NCI-H2029 (cell line): ENCODE data around the gene DCLK1.
A peak's percentile ranks its signal among the peaks of the same experiment; 100 is the strongest.

Experiments
- DNase-seq: peaks from one replicate; lab custom pipeline; 2025; lab: John Stamatoyannopoulos, UW

The DCLK1 gene

DNA sequence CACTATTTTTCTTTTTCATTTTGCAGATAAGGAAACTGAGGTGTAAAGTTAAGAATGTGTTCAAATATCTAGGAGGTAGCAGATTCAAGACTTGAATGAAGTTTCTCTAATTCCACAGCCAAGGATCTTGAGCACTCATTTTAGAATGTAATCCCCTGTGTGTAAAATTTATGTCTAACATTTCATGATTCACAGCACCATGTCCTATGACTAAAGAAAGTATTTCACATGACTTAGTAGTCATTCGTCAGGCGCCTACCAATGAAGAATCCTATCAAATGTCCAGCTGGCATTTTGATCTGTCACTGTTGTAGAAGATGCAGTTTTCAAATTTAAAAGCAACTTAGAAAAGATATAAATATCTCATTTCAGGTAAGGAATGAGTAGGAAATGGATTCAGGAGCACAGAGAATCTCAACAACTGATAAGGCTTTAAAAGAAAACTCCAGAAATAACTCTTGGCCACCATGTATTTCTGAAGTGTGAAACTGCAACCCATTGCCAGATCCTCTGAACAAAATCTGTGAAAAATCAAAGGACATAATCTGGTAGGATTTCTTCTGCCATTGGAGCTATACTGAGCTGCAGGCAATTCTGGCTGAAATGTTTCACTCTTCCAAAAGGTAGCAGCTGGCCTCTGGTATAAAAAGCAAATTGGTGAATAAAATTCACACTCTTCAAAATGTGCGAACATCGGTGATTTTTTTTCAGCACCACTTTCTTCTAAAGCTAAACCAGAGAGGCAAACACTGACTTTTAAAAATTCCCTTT lies 92.2 kb downstream of the DCLK1 start:
- DNase-seq, result no peak

DNA sequence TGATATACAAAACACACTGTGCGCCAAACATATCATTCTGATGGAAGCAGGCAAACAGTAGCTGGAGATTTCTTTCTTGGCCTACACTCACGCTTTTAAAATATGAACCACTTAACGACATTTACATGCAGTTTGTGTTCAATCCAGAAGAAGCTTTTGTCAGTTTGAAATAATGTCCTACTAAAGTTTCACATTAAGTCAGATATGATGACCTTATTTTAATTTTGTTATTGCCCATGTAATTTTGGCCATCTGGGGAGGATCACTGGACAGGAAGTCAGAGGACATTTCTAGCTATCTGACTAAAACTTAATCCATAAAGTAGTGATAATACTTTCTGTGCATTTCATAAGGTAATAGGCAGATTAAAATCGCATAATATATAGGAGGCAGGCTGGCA lies 98.1 kb downstream of the DCLK1 start:
- DNase-seq, result no peak

DNA sequence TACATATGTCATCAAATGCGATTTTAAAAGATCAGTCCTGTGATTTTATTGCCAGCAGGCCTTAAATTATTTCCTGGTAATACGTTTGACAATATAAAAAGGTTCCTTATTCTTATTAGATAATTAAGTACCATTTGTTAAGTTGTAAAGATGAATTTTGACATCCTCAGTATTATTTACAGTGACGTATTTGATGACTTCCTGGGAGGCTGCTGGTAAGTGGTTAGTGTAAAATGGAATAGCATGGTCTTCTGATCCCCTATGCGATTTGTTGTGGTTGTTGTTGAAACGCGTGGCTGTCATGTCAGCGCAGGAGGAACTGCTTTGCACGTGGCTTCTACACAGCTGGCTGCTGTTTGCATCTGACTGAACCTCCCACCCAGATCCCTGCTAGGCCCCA lies 99.7 kb downstream of the DCLK1 start:
- no peak for DNase-seq

DNA sequence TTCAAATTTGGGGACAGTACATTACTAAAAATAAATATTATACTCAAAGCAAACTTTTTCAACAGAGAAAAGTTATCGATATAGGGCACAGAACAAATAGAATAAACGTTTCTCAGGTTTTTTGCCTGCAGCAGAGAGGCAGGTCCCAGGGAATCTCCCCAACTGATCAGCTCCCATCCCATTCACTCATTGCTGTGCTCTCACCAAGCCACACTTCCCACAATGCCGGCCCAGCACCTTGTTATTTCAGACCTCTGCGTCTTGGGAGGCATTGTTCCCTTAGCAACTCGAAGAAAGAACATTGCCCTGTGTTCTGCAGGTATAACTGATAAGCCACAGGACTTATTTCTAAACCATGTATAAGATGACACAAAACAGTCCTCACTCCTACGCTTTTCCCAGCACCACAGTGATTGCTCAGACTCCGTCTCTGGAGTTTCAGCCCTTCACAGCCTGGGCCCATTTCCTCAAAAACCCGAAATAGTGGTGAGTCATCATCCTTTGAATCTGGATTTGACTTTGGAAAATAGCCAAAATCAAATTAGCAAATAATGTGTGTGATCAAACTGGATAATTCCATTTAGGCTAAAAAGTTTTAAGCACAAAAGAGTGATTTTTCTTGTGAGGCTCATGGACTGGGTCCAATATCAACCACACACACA lies 100.4 kb downstream of the DCLK1 start:
- no peak for DNase-seq

GRCh38 chr13:36029166-36029565 lies 102.0 kb downstream of the DCLK1 start:
- DNase-seq, result peak; percentile 43

DNA sequence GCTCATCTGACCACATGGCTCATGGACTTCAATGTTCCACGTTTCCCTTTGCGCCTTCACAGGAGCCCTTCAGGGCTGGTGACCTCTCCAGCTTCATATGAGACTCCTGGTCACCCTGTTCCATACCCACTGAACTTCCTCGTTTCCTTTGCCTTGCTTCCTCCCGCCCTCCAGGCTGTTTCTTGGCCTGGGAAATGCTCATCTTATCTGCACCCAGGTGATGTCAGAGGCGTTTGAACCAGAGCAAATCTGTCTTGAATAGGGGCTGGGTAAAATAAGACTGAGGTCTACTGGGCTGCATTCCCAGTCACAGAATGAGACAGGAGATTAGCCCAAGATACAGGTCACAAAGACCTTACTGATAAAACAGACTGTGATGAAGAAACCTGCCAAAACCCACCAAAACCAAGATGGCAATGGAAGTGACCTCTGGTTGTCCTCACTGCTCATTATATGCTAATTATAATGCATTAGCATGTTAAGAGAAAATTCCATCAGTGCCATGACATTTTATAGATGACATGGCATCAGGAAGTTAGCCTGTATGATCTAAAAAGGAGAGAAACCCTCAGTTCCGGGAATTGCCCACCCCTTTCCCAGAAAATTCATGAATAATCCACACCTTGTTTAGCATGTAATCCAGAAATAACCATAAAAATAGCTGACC lies 102.7 kb downstream of the DCLK1 start:
- DNase-seq, result no peak

DNA sequence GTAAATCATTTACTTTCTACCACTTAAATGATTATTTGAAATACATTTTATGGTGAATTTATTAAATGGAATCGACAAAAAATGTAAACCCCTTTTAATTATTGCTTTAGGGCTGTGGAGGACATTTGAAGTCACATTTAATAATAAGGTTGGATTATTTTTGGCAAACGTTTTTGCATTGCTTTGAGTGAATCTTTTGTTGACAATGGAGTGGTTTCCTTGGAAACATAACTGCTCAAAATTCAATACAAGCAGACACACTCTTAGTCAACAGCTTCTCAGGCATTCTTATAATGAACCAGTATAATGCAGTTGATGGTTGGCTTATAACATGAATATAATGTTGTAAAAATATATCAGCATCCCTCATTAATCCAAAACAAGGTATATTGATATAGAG lies 104.7 kb downstream of the DCLK1 start:
- no peak for DNase-seq

DNA sequence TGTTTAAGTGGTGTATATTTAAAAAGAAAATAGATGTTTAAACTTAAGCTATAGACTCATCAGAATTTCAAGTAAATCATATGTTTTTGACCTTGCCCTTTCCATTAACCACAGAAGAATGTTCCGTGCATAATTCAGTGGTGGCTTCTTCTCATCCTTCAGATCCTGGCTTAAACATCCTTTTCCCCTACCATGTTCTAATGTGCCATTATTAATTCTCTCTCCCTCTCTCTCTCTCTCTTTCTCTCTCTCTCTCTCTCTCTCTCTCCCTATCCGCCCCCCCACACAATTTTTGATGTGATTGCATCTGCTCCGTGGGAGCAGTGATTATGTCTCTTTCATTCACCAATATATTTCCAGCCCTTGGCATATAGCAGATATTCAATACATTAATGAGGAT lies 116.4 kb downstream of the DCLK1 start:
- no peak for DNase-seq

- no peak for DNase-seq
Measured at GRCh38 chr13:36006894-36007675, 124.1 kb downstream of the DCLK1 start.

- DNase-seq, result peak; percentile 41
Measured at GRCh38 chr13:36006347-36006746, 124.8 kb downstream of the DCLK1 start.

- DNase-seq, result no peak
Measured at GRCh38 chr13:36001561-36001960, 129.6 kb downstream of the DCLK1 start.

GRCh38 chr13:36000028-36000427 lies 131.2 kb downstream of the DCLK1 start:
- DNase-seq, result no peak

DNA sequence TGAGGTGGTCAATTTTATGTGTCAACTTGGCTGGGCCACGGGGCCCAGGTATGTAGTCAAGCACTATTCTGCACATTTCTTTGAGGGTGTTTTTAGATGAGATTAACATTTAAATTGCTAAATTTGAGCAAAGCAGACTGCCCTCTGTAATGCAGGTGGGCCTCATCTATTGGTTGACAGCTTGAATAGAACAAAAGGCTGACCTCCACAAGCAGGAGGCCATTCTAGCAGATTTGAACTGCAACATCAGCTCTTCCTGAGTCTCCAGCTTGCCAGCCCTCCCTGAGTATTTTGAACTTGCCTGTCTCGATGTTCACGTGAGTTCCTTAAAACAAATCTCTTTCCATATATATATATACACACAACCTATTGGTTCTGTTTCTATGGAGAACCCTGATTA lies 134.8 kb downstream of the DCLK1 start:
- DNase-seq, result no peak

DNA sequence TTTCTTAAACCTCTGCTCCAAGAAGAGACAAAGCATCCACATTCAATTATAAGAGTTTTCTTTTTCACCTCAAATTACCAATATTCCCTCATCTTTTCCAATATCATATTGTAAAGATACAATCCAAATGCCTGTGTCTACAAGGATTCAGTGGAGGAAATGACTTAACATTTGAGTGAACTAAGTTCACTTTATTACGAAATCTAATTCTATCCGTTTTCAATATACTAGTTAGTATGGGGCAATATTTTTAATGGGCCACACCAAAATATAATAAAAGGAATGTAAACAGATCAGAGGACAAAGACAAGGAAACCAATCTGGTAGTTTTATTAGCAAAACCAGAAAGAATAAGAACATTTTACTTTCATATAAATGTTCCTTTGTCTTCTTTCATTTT lies 136.0 kb downstream of the DCLK1 start:
- no peak for DNase-seq

DNA sequence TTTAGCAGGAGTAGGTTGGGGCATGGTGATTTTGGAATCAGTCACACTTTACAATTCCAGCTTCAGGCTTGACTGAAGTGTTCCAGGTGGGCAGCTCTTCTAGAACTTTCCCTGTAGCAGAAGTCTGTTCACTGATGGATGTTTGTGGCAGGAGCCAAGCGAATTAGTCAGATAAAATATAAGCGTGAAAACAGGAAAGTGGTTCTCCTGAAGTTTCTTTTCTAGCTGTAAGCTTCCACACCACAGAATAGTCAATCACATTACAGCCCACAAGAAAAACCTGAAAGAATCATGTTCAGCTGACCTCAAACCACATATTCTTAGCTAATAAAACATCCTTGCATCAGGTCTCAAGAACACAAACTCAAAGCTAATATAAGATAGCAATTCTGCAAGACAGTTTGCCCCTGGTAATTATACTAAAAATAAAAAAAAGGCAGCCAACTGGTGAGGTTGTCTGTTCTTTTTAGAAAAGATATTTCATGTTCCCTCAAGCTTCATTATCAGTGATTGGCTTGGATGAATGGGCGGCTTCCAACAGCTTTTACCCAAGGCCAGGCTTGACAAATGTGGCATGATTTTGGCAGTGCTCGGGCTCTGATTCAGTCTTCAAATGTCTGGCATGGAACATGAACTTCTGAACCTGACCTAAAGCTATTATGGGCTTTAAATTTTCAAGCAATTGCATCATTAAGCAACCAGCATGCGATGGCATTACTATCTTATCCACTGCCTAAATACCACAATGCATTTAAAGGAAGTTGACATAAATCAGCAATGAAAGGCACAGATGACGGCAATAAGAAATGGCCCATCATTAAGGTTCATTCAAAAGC lies 136.8 kb downstream of the DCLK1 start:
- no peak for DNase-seq

DNA sequence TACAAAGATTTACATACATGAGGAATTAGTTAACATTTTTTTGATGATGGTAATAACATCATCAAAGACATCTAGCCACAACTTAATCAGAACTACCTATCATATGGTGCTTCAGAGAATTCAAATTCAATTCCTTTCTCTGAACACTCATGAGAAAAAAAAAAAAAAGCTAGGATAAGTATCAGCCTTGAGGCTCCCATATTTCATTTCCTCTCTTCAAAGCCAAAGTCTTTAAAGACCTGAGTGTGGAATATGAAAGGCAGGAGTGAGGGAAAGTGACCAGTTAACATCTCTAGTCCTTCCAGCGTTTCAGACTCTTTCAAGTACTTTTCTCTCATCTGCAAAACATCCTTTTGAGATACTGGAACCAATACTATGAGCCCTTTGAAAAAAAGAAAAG lies 137.5 kb downstream of the DCLK1 start:
- no peak for DNase-seq

DNA sequence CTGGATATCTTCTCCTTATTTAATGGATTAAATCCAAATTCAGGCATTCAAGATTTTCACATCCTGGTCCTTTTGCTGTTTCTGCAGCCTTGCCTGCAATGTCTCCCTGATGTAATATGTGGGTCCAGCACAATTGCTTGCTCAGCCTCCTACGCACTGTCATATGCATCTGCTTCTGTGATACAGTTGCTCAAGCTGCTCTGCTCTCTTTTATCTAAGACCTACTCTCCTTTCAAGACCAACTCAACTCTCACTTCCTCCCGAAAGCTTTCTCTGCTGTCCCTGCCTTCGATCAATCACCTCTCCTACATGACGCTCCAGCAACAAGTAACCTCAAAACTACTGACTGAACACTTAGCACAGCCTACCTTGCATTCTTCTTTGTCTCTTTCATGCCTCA lies 138.2 kb downstream of the DCLK1 start:
- no peak for DNase-seq

- no peak for DNase-seq
Measured at GRCh38 chr13:35990196-35990595, 141.0 kb downstream of the DCLK1 start.

DNA sequence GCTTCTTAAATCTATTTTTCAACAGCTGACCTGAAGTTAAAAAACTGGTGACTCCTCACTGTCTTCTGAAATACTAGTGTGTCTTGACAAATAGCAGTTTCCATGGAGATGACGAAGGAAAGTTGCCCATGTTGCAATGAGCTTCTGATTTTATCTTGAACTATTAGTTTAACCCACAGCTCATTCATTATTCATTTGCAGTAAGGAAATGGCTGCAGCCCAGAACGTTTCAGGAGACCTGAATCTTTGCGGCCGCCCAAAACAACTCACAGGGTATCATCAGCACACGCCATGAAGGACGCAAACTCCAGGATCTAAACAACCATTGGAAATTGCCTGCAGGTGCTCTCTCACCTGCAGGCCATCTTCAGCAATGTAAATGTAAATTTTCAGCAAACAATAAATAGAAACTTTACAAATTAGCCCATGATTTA lies 142.5 kb downstream of the DCLK1 start:
- no peak for DNase-seq

- no peak for DNase-seq
Measured at GRCh38 chr13:35987572-35988513, 143.3 kb downstream of the DCLK1 start.
